ENCODE measurements around the gene MRC1.

Gene MRC1

GRCh38 chr10:17808971-17809841, at the start of gene MRC1:
TSS of gene MRC1 (plus strand) at chr10:17809348. CDS start at chr10:17809466, 118 bp downstream.
- no peak for DNase-seq

- no peak for DNase-seq
Measured at GRCh38 chr10:17764142-17764541, 45.0 kb upstream of the MRC1 start.

- DNase-seq = no peak
Measured at GRCh38 chr10:17765602-17766001, 43.5 kb upstream of the MRC1 start.

- DNase-seq = no peak
Measured at GRCh38 chr10:17766731-17767130, 42.4 kb upstream of the MRC1 start.

- DNase-seq = no peak
Measured at GRCh38 chr10:17768496-17768895, 40.7 kb upstream of the MRC1 start.

GRCh38 chr10:17768957-17769356, 40.2 kb upstream of the MRC1 start:
- DNase-seq = no peak

GRCh38 chr10:17771017-17771416, 38.1 kb upstream of the MRC1 start:
- DNase-seq = no peak

- DNase-seq = no peak
Measured at GRCh38 chr10:17779784-17780183, 29.4 kb upstream of the MRC1 start.

GRCh38 chr10:17780727-17781126, 28.4 kb upstream of the MRC1 start:
- DNase-seq = no peak

- DNase-seq = no peak
Measured at GRCh38 chr10:17781856-17782255, 27.3 kb upstream of the MRC1 start.

GRCh38 chr10:17782921-17783665, 26.1 kb upstream of the MRC1 start:
- DNase-seq = no peak

- DNase-seq = no peak
Measured at GRCh38 chr10:17783751-17784150, 25.4 kb upstream of the MRC1 start.

- DNase-seq = no peak
Measured at GRCh38 chr10:17784688-17785087, 24.5 kb upstream of the MRC1 start.

GRCh38 chr10:17785276-17785930, 23.7 kb upstream of the MRC1 start:
- DNase-seq = no peak

GRCh38 chr10:17787087-17787961, 21.8 kb upstream of the MRC1 start:
- DNase-seq = no peak

GRCh38 chr10:17788646-17789045, 20.5 kb upstream of the MRC1 start:
- no peak for DNase-seq

- no peak for DNase-seq
Measured at GRCh38 chr10:17789396-17789795, 19.8 kb upstream of the MRC1 start.

GRCh38 chr10:17790651-17791050, 18.5 kb upstream of the MRC1 start:
- DNase-seq = no peak

- no peak for DNase-seq
Measured at GRCh38 chr10:17792991-17793390, 16.2 kb upstream of the MRC1 start.

- no peak for DNase-seq
Measured at GRCh38 chr10:17793823-17794644, 15.1 kb upstream of the MRC1 start.

GRCh38 chr10:17795083-17795482, 14.1 kb upstream of the MRC1 start:
- DNase-seq = no peak
